AG20443 (cell line): ENCODE data around the gene KLRD1.
"Not testable (repeated sequence)": the region's sequence is repeated elsewhere in the genome, so short reads cannot be mapped to it uniquely, and the experiment has no call there.

Source experiments
- DNase-seq: peaks from one replicate; pipeline ENCODE4 v3.0.0; 2012; ENCODE audit warnings: low spot score, mixed read lengths

Gene KLRD1

GRCh38 chr12:10368206-10369171, 60.8 kb downstream of the KLRD1 start:
- DNase-seq, result no peak

- no peak for DNase-seq
These were observed 62.1 kb downstream of the KLRD1 start for GRCh38 chr12:10369557-10370415.

DNA sequence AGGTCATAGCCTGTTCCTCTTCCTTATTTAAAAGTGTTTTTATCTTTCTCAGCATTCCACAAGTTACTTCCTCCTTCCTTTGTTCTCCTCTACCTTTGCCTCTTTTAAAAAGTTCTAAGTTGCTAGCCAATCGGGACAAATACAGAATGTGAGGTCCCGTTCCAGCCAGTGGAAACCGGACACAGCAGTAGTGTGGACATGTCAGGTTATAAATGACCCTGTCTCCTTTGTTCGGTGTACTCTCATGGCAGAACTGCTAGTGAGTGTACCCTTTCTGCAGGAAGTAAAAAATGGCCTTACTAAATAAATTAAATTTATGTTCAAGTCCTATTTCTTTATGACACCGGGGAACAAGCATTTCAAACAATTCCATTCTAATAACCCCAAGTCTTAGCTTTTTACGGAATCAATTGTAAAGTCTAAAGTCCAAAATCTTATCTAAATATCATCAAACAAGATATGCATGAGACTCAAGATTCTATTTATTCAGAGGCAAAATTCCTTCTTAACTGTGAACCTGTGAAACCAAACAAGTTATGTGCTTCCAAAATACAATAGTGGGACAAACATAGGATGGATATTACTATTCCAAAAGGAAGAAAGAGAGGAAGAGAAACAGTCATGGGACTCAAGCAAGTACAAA, 64.3 kb downstream of the KLRD1 start:
- not testable (repeated sequence) for DNase-seq

DNA sequence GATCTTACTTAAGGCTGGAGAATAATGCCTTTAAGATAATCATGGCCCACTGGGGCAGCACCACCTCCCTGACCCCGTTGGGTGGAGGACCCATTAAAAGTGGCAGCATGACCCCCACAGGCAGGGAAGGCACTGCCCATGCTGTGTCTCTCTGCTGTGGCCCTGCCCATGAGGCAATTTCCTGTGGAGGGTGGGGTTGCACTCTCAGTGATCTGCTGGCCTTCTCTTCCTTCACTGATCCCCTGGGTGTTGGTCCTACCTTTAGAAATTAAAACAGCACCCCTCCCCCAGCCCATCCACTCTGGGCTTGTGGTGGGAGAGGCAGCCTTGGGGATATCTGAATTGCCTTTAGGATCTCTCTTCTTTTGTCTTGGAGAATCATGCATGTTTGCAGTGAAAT, 64.9 kb downstream of the KLRD1 start:
- no peak for DNase-seq

DNA sequence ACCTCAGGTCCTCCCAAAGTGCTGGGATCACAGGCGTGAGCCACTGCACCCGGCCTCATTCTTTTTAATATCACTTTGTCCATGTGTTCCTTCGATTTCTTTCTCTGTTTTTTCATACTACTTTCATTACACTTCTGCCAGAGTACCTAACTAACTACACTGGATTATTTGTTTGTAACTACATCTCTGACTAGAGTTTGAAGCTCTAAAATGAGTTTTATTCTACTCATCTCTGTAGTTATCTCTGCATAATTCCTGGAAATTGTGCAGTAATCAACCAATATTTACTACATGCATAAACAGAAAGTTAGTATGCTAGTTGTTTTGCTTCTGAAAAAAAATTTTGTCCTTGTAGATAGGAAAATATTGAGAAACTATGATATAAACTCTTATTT, 67.0 kb downstream of the KLRD1 start:
- no peak for DNase-seq

GRCh38 chr12:10378737-10379136, 71.1 kb downstream of the KLRD1 start:
- DNase-seq, result not testable (repeated sequence)
